Measurements from ENCODE around the gene CEACAM8. TPM values are rescaled to one million over a fixed set of nuclear protein-coding genes. Genes with fewer than 3 reads are reported as not detected.
"Not testable (repeated sequence)": the region's sequence is repeated elsewhere in the genome, so short reads cannot be mapped to it uniquely, and the experiment has no call there.

Gene CEACAM8
- total RNA-seq, result not detected in 2 replicates
- polyA plus RNA-seq, result not detected in 2 replicates
- not detected in 2 replicates for polyA plus RNA-seq (2011; cell fraction: cytosol; rRNA removed)
- polyA plus RNA-seq (2011; cell fraction: nucleus; rRNA removed), result not detected in 2 replicates
- polyA plus RNA-seq (2012), result not detected in 2 replicates
- polyA minus RNA-seq, result not detected in 2 replicates
- polyA minus RNA-seq (2011; cell fraction: cytosol; rRNA and poly(A)+ RNA removed), result not detected
- not detected in 2 replicates for polyA minus RNA-seq (2011; cell fraction: nucleus; rRNA and poly(A)+ RNA removed)
- not detected for Bru-seq, nascent RNA
- BruChase-seq, experiment 1, labeled RNA remaining after a 6-hour chase, result not detected
- BruChase-seq, experiment 2, labeled RNA remaining after a 2-hour chase, result not detected
- long read RNA-seq, result 0 reads

GRCh38 chr19:42594617-42595489 is at the start of gene CEACAM8:
Gene CEACAM8 (minus strand): TSS chr19:42594924. CDS start chr19:42594828, 96 bp downstream.
- no TSS peak for BruUV-seq (replicated peaks)
- no peak for DNase-seq (ENCODE audit: low read depth, low spot score)
- no peak for FAIRE-seq
- no peak within 1 kb of the TSS for H3K4me3 ChIP-seq (replicated peaks in 1 of 3; ENCODE audit: insufficient read depth in 1 of 3, low read depth in 1 of 3, low read length in 3 of 3)
- H3K9me1 ChIP-seq (replicated peaks; ENCODE audit: control insufficient read depth, extremely low read depth, insufficient read depth, low read length), result no peaks in the 10 kb centered on the region
- no peak within 1 kb of the TSS for H3K4me2 ChIP-seq (ENCODE audit: insufficient read depth, low read length)
- no peak within 1 kb of the TSS for H3K27ac ChIP-seq (ENCODE audit: insufficient read depth, low read depth, low read length)
- no peaks in the 10 kb centered on the region for H3K9me3 ChIP-seq (replicated peaks; ENCODE audit: control insufficient read depth, insufficient read depth, low read length)
- no peak within 1 kb of the TSS for H2AFZ ChIP-seq (ENCODE audit: low read depth, low read length)
- dilution Hi-C loops (cut with MboI; ENCODE audit: extremely low pct_ligation_motif_present, low sequenced_read_pairs) (no loop called here), intact Hi-C loops (cut with micrococcal nuclease) (no loop called here)
- no peak within 1 kb of the TSS for H3K9ac ChIP-seq (replicated peaks; ENCODE audit: extremely low read depth, insufficient read depth, low read length)
- TF ChIP-seq FOS (IDR thresholded peaks at IDR 0.05; ENCODE audit: borderline replicate concordance, insufficient read depth, low read length), result no peak
- no peak for TF ChIP-seq JUN (IDR thresholded peaks at IDR 0.05; ENCODE audit: borderline replicate concordance, insufficient read depth, insufficient read length, low read depth)
- no peak for TF ChIP-seq EZH2 (IDR thresholded peaks at IDR 0.05; ENCODE audit: borderline replicate concordance, low read depth, low read length, severe bottlenecking)
- TF ChIP-seq POLR2AphosphoS5 (IDR thresholded peaks at IDR 0.05; ENCODE audit: insufficient read depth, low read depth, low read length), result no peak
- no peak for TF ChIP-seq MYC (IDR thresholded peaks at IDR 0.05; ENCODE audit: low read depth, low read length)
- no peak for TF ChIP-seq GATA2 (IDR thresholded peaks at IDR 0.05; ENCODE audit: insufficient read depth, insufficient read length, low read depth, low read length)
- no peak for TF ChIP-seq CTCF (IDR thresholded peaks at IDR 0.05; ENCODE audit: extremely low read depth in 1 of 2, insufficient read depth in 1 of 2, low read depth in 1 of 2, low read length in 2 of 2)
- TF ChIP-seq MAX (IDR thresholded peaks at IDR 0.05; ENCODE audit: insufficient read depth, insufficient read length), result no peak
- TF ChIP-seq POLR2A (IDR thresholded peaks at IDR 0.05; ENCODE audit: low read depth, low read length), result no peak
- H3K79me2 ChIP-seq (ENCODE audit: control insufficient read depth, insufficient read depth, low read length), result no peaks in the 10 kb centered on the region
- no peaks in the 10 kb centered on the region for H3K4me1 ChIP-seq (ENCODE audit: control insufficient read depth, extremely low read depth, insufficient read depth, low read length)
- POLR2A ChIA-PET, result no interaction called here
- CTCF ChIA-PET, result interaction anchor here (2.4 kb wide), 1 partner anchor 145 kb away, joined by 20 read pairs; no protein-coding TSS in a partner anchor
- H4K20me1 ChIP-seq (replicated peaks; ENCODE audit: control insufficient read depth, extremely low read depth, insufficient read depth, low read length), result no peaks in the 10 kb centered on the region
- H3K27me3 ChIP-seq (ENCODE audit: control insufficient read depth in 2 of 2, insufficient read depth in 2 of 2, low read length in 2 of 2), result no peaks in the 10 kb centered on the region
- H3K36me3 ChIP-seq (ENCODE audit: control insufficient read depth in 2 of 2, extremely low read depth in 1 of 2, insufficient read depth in 2 of 2, low read length in 2 of 2), result no peaks in the 10 kb centered on the region

- H3K4me2 ChIP-seq (ENCODE audit: insufficient read depth, low read length); BruUV-seq (replicated peaks); H3K9me3 ChIP-seq (replicated peaks; ENCODE audit: control insufficient read depth, insufficient read depth, low read length); H3K36me3 ChIP-seq (ENCODE audit: control insufficient read depth in 2 of 2, extremely low read depth in 1 of 2, insufficient read depth in 2 of 2, low read length in 2 of 2); DNase-seq (ENCODE audit: low read depth, low spot score); dilution Hi-C loops (cut with MboI; ENCODE audit: extremely low pct_ligation_motif_present, low sequenced_read_pairs); H3K27ac ChIP-seq (ENCODE audit: insufficient read depth, low read depth, low read length); FAIRE-seq; H4K20me1 ChIP-seq (replicated peaks; ENCODE audit: control insufficient read depth, extremely low read depth, insufficient read depth, low read length); H3K9ac ChIP-seq (replicated peaks; ENCODE audit: extremely low read depth, insufficient read depth, low read length); H2AFZ ChIP-seq (ENCODE audit: low read depth, low read length); H3K9me1 ChIP-seq (replicated peaks; ENCODE audit: control insufficient read depth, extremely low read depth, insufficient read depth, low read length); intact Hi-C loops (cut with micrococcal nuclease); H3K27me3 ChIP-seq (ENCODE audit: control insufficient read depth in 2 of 2, insufficient read depth in 2 of 2, low read length in 2 of 2); H3K4me3 ChIP-seq (replicated peaks in 1 of 3; ENCODE audit: insufficient read depth in 1 of 3, low read depth in 1 of 3, low read length in 3 of 3); H3K4me1 ChIP-seq (ENCODE audit: control insufficient read depth, extremely low read depth, insufficient read depth, low read length); CTCF ChIA-PET; H3K79me2 ChIP-seq (ENCODE audit: control insufficient read depth, insufficient read depth, low read length); POLR2A ChIA-PET: not testable (repeated sequence)
These were observed 44.8 kb upstream of the CEACAM8 start for GRCh38 chr19:42639324-42640092.

Measured in endothelial cell of umbilical vein (primary cell).